IMR-90 (cell line): ENCODE measurements around the gene PRPF40B. TPM values are rescaled to one million over a fixed set of nuclear protein-coding genes. Genes with fewer than 3 reads are reported as not detected.
A peak's percentile ranks its signal among the peaks of the same experiment; 100 is the strongest.

Experiments
- ATAC-seq: fragments of 200-7000 bp; cut with Tn5 transposase; 2 replicates; pipeline ENCODE4 v1.9.1; 2020; ENCODE audit warnings: low read depth, mild to moderate bottlenecking, moderate library complexity
- BruUV-seq: library from RNA; stranded (reverse); fragments of 400-500 nt; replicated peaks from 2 replicates; lab custom pipeline; 2021; lab: Mats Ljungman, UMichigan
- CTCF ChIA-PET: fragments of 300-600 bp; formaldehyde crosslinking; extraction: SDS; loops from one replicate; lab custom pipeline; 2021; ENCODE audit warnings: antibody characterized with exemption; lab: Yijun Ruan, JAX
- POLR2A ChIA-PET: fragments of 300-600 bp; sonication (Branson Sonifier 250); formaldehyde crosslinking; loops from one replicate; lab custom pipeline; 2022; ENCODE audit warnings: antibody characterized with exemption; ENCODE audit not compliant: unreplicated experiment; lab: Charles Lee
- DNase-seq: peaks from one replicate; pipeline ENCODE4 v3.0.0; 2013
- H2AFZ ChIP-seq: replicated peaks from 2 replicates; pipeline ENCODE3; 2013; ENCODE audit warnings: low read length, mild to moderate bottlenecking; ENCODE audit not compliant: poor library complexity
- H2AK5ac ChIP-seq: 2 replicates; pipeline ENCODE4 v1.6.1; 2013; ENCODE audit warnings: low read depth, low read length, inconsistent platforms
- H2AK9ac ChIP-seq: replicated peaks from 2 replicates; pipeline ENCODE3; 2013; ENCODE audit warnings: mild to moderate bottlenecking, low read depth, low read length, moderate library complexity; ENCODE audit not compliant: poor library complexity
- H2BK120ac ChIP-seq: 2 replicates; pipeline ENCODE4 v1.6.1; 2013; ENCODE audit warnings: low read depth, low read length, inconsistent platforms
- H2BK15ac ChIP-seq: 3 replicates; pipeline ENCODE4 v1.6.1; 2013; ENCODE audit warnings: low read depth, low read length, inconsistent platforms
- H2BK20ac ChIP-seq: 2 replicates; pipeline ENCODE4 v1.6.1; 2013; ENCODE audit warnings: low read depth, mild to moderate bottlenecking, inconsistent platforms, low read length, moderate library complexity
- H2BK5ac ChIP-seq: 2 replicates; pipeline ENCODE4 v1.6.1; 2013; ENCODE audit warnings: mild to moderate bottlenecking, low read depth, low read length, inconsistent platforms; ENCODE audit not compliant: poor library complexity, severe bottlenecking
- H3K14ac ChIP-seq: replicated peaks from 2 replicates; pipeline ENCODE4 v1.6.1; 2013; ENCODE audit warnings: low read depth, low read length, inconsistent platforms
- H3K18ac ChIP-seq: 2 replicates; pipeline ENCODE4 v1.6.1; 2013; ENCODE audit warnings: low read depth, low read length, control low read depth
- H3K23ac ChIP-seq: 2 replicates; pipeline ENCODE4 v1.6.1; 2013; ENCODE audit warnings: low read depth, low read length, inconsistent platforms
- H3K27ac ChIP-seq: 2 replicates; pipeline ENCODE4 v1.5.1; 2013; ENCODE audit warnings: mild to moderate bottlenecking, control low read depth, low read length; ENCODE audit not compliant: insufficient read depth
- H3K27me3 ChIP-seq: 2 replicates; pipeline ENCODE4 v1.6.1; 2013; ENCODE audit warnings: low read length; ENCODE audit not compliant: control insufficient read depth, insufficient read depth
- H3K36me3 ChIP-seq: 2 replicates; pipeline ENCODE4 v1.6.1; 2013; ENCODE audit warnings: low read length, mixed read lengths; ENCODE audit not compliant: control insufficient read depth, insufficient read depth
- H3K4ac ChIP-seq: 2 replicates; pipeline ENCODE4 v1.6.1; 2013; ENCODE audit warnings: low read depth, low read length, inconsistent platforms
- H3K4me1 ChIP-seq: 2 replicates; pipeline ENCODE4 v1.6.1; 2013; ENCODE audit warnings: low read length, mixed read lengths; ENCODE audit not compliant: control insufficient read depth, insufficient read depth
- H3K4me2 ChIP-seq: 2 replicates; pipeline ENCODE4 v1.6.1; 2013; ENCODE audit warnings: low read depth, mild to moderate bottlenecking, control low read depth, low read length, moderate library complexity
- H3K4me3 ChIP-seq: 2 replicates; pipeline ENCODE4 v1.5.1; 2013; ENCODE audit warnings: low read depth, mild to moderate bottlenecking, control low read depth, low read length, moderate library complexity; ENCODE audit not compliant: insufficient read depth
- H3K56ac ChIP-seq: 2 replicates; pipeline ENCODE4 v1.6.1; 2013; ENCODE audit warnings: low read length, inconsistent platforms; ENCODE audit not compliant: insufficient read depth; ENCODE audit errors: extremely low read depth
- H3K79me1 ChIP-seq, 2 experiments: 2 replicates each; pipeline ENCODE4 v1.6.1; 2013; ENCODE audit warnings: low read length in 2 of 2, inconsistent platforms in 1 of 2, low read depth in 1 of 2
- H3K9ac ChIP-seq: 2 replicates; pipeline ENCODE4 v1.6.1; 2013; ENCODE audit warnings: low read depth, low read length, control low read depth
- H3K9me1 ChIP-seq: 2 replicates; pipeline ENCODE4 v1.6.1; 2013; ENCODE audit warnings: low read length, inconsistent platforms; ENCODE audit not compliant: insufficient read depth
- H3K9me3 ChIP-seq: 2 replicates; pipeline ENCODE4 v1.6.1; 2013; ENCODE audit warnings: low read length; ENCODE audit not compliant: control insufficient read depth, insufficient read depth
- H4K20me1 ChIP-seq: 2 replicates; pipeline ENCODE4 v1.6.1; 2013; ENCODE audit warnings: low read length, inconsistent platforms; ENCODE audit not compliant: insufficient read depth
- H4K5ac ChIP-seq: 2 replicates; pipeline ENCODE4 v1.6.1; 2013; ENCODE audit warnings: mild to moderate bottlenecking, low read depth, low read length, control low read depth
- H4K8ac ChIP-seq, 2 experiments: 2 replicates each; pipeline ENCODE4 v1.6.1; 2013; ENCODE audit warnings: low read depth in 2 of 2, low read length in 2 of 2, control low read depth in 1 of 2, inconsistent platforms in 1 of 2
- H4K91ac ChIP-seq: 2 replicates; pipeline ENCODE4 v1.6.1; 2013; ENCODE audit warnings: low read depth, low read length, inconsistent platforms; ENCODE audit not compliant: insufficient read depth
- CEBPB ChIP-seq: IDR thresholded peaks from 2 replicates; pipeline ENCODE4 v1.6.1; 2012; ENCODE audit warnings: low read depth, low read length, improper control_type of control experiment
- CHD1 ChIP-seq: IDR thresholded peaks from 2 replicates; pipeline ENCODE4 v1.6.1; 2012; ENCODE audit warnings: low read depth, low read length, improper control_type of control experiment
- FOS ChIP-seq: fragments of 150-350 bp; IDR thresholded peaks from 2 replicates; pipeline ENCODE4 v1.6.1; 2016; ENCODE audit warnings: low read depth, low read length
- MAFK ChIP-seq: IDR thresholded peaks from 2 replicates; pipeline ENCODE4 v1.6.1; 2012; ENCODE audit warnings: low read depth, low read length, improper control_type of control experiment
- MAZ ChIP-seq: IDR thresholded peaks from 2 replicates; pipeline ENCODE4 v1.6.1; 2012; ENCODE audit warnings: low read depth, mild to moderate bottlenecking, low read length, improper control_type of control experiment, moderate library complexity, borderline replicate concordance
- MXI1 ChIP-seq: IDR thresholded peaks from 2 replicates; pipeline ENCODE4 v1.6.1; 2012; ENCODE audit warnings: low read depth, mild to moderate bottlenecking, low read length, moderate library complexity, borderline replicate concordance
- NFE2L2 ChIP-seq: fragments of 150-350 bp; IDR thresholded peaks from 2 replicates; pipeline ENCODE4 v1.6.1; 2016; ENCODE audit warnings: low read depth, mild to moderate bottlenecking, low read length
- POLR2A ChIP-seq: IDR thresholded peaks from 2 replicates; pipeline ENCODE4 v1.6.1; 2012; ENCODE audit warnings: mild to moderate bottlenecking, low read depth, low read length
- RCOR1 ChIP-seq: IDR thresholded peaks from 2 replicates; pipeline ENCODE4 v1.6.1; 2012; ENCODE audit warnings: mild to moderate bottlenecking, low read length, improper control_type of control experiment; ENCODE audit not compliant: insufficient replicate concordance
- RFX5 ChIP-seq: IDR thresholded peaks from 2 replicates; pipeline ENCODE4 v1.8.0; 2012; ENCODE audit warnings: low read depth, mild to moderate bottlenecking, low read length, moderate library complexity
- SMC3 ChIP-seq: fragments of 150-350 bp; IDR thresholded peaks from 2 replicates; pipeline ENCODE4 v1.6.1; 2016; ENCODE audit warnings: low read depth, mild to moderate bottlenecking, antibody characterized with exemption, low read length, moderate library complexity
- WGBS, 2 experiments: methylation state at CpG; one replicate each; pipeline versions ENCODE4 v1.1.5 to v1.1.7; 2013; ENCODE audit warnings: missing lambda C conversion rate in 2 of 2; ENCODE audit not compliant: insufficient read length in 1 of 2; ENCODE audit errors: extremely low coverage in 2 of 2; 5-methylcytosine and 5-hydroxymethylcytosine counted together
- dilution Hi-C: fragments of 300-500 bp; cut with HindIII; formaldehyde crosslinking; loops from one replicate; pipeline ENCODE4 v1.14.3; 2018; ENCODE audit warnings: low sequenced_read_pairs; ENCODE audit not compliant: unreplicated experiment
- in situ Hi-C: fragments of 300-500 bp; cut with MboI; formaldehyde crosslinking; loops from 3 replicates; pipeline ENCODE4 v1.14.3; 2019; ENCODE audit warnings: low sequenced_read_pairs, inconsistent platforms, mixed read lengths
- intact Hi-C: fragments of 100-400 bp; cut with micrococcal nuclease; formaldehyde crosslinking; loops from 2 replicates; pipeline ENCODE4 v1.10.0; 2022
- polyA plus RNA-seq, 3 experiments: library from polyadenylated mRNA; depleted of rRNA; stranded (reverse); fragments of >200 nt; gene quantifications; 2 replicates each; pipeline ENCODE4 v1.2.3, GENCODE V29; 2012; ENCODE audit warnings: low replicate concordance in 1 of 3
- total RNA-seq: library from RNA; depleted of rRNA; stranded (reverse); fragments of >200 nt; gene quantifications from 2 replicates; pipeline ENCODE4 v1.2.3, GENCODE V29; 2012
- TF ChIP-seq, protein P1 (sequence below): fragments of 150-350 bp; IDR thresholded peaks from 2 replicates; pipeline ENCODE4 v1.6.1; 2016; ENCODE audit warnings: low read depth, mild to moderate bottlenecking, low read length, moderate library complexity, borderline replicate concordance
- TF ChIP-seq, protein P2 (sequence below): conservative IDR thresholded peaks from 2 replicates; pipeline ENCODE4 v1.5.1; 2012; ENCODE audit warnings: mild to moderate bottlenecking, low read depth, low read length, improper control_type of control experiment
- TF ChIP-seq, protein P3 (sequence below): fragments of 150-350 bp; IDR thresholded peaks from 2 replicates; pipeline ENCODE4 v1.6.1; 2017; ENCODE audit warnings: mild to moderate bottlenecking, antibody characterized with exemption, low read length, low read depth

The PRPF40B gene
- total and polyA plus RNA-seq, 2 of the 4 experiments (the other 2 are of a cell fraction): 5.0 to 11.8 TPM

DNA sequence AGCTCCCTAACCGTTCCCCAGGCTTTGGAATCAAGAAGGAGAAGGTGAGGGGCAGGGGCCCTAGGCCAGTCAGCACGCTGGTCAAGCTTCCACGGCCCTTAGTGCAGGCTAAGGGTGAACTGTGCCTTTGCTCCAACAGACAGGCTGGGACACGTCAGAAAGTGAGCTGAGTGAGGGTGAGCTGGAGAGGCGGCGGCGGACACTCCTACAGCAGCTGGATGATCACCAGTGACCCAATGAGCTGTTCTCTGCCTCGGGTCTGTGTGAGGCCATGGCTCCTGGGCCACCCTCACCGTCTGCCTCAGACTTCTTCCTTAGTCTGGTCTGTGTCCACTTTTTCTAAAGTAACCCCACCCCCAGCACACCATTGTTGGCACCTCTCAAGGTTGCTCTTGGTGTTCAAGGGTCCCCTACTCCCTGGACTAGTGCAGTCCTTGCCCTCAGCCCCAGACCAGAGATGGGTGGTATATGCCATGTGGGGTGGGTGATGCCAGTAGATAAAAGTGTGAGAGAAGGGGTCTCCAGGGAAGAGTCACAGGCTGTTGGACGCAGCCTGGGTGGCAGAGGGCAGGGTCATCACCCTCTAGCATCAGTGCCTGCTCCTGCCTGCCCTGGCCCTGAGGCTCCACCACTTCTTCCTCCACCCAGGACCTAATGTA is 20.7 kb downstream of the PRPF40B start:
- H2BK20ac ChIP-seq: no peak overlapping the region
- no peaks in the 10 kb centered on the region for H3K27me3 ChIP-seq
- no peaks in the 10 kb centered on the region for H3K79me1 ChIP-seq
- H3K23ac ChIP-seq: no peak overlapping the region
- no peaks in the 10 kb centered on the region for H3K9me3 ChIP-seq
- no peak overlapping the region for H2BK120ac ChIP-seq
- H3K27ac ChIP-seq: no peak overlapping the region
- H2AK9ac ChIP-seq: peak overlapping the region; percentile 50
- in situ Hi-C loops (loop anchor here (5.0 kb wide), 1 partner anchor 63 kb away; the partner anchor contains the start of gene FMNL3), intact Hi-C loops (loop anchor here (1.0 kb wide), 2 partner anchors 63 to 97 kb away; partner anchors contain the start of genes FMNL3 and TMBIM6), dilution Hi-C loops (no loop called here)
- peaks cover 59% of the 10 kb centered on the region for H3K36me3 ChIP-seq
- H2AFZ ChIP-seq: no peak overlapping the region
- H3K4ac ChIP-seq: no peak overlapping the region
- H4K8ac ChIP-seq: no peak overlapping the region
- H3K4me3 ChIP-seq: no peak overlapping the region
- no peak overlapping the region for H3K4me2 ChIP-seq
- 40% methylated on average over 1 of the region's 10 CpGs; no CpG with 5 or more reads in 1 of the 2 experiments for WGBS, 2 experiments
- no peak overlapping the region for H2BK5ac ChIP-seq
- BruUV-seq: no TSS peak
- no peak overlapping the region for H3K9ac ChIP-seq
- H3K14ac ChIP-seq: no peak overlapping the region
- no peak overlapping the region for H3K18ac ChIP-seq
- 0 out of 2 replicates have a peak, but pooled peaks cover 4% of the 10 kb centered on the region for H4K20me1 ChIP-seq
- H4K91ac ChIP-seq: no peak overlapping the region
- DNase-seq (no peak), ATAC-seq (no peak; the same call in 1 of the 2 replicates)
- CTCF ChIA-PET: interaction anchor here (0.9 to 2.2 kb wide), 4 partner anchors 29 to 97 kb away, joined by 3 to 5 read pairs (median 4); partner anchors contain the start of gene TMBIM6
- POLR2A ChIA-PET: no interaction called here
- no peak overlapping the region for H3K56ac ChIP-seq
- H3K4me1 ChIP-seq: no peaks in the 10 kb centered on the region
- no peak overlapping the region for H4K5ac ChIP-seq
- H3K9me1 ChIP-seq: no peaks in the 10 kb centered on the region
- no peak for TF ChIP-seq MAFK
- no peak for TF ChIP-seq NFE2L2
- TF ChIP-seq POLR2A: no peak
- TF ChIP-seq CEBPB: no peak
- TF ChIP-seq RFX5: no peak
- no peak for TF ChIP-seq RCOR1
- TF ChIP-seq, protein P1, sequence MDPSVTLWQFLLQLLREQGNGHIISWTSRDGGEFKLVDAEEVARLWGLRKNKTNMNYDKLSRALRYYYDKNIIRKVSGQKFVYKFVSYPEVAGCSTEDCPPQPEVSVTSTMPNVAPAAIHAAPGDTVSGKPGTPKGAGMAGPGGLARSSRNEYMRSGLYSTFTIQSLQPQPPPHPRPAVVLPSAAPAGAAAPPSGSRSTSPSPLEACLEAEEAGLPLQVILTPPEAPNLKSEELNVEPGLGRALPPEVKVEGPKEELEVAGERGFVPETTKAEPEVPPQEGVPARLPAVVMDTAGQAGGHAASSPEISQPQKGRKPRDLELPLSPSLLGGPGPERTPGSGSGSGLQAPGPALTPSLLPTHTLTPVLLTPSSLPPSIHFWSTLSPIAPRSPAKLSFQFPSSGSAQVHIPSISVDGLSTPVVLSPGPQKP: no peak
- TF ChIP-seq, protein P2, sequence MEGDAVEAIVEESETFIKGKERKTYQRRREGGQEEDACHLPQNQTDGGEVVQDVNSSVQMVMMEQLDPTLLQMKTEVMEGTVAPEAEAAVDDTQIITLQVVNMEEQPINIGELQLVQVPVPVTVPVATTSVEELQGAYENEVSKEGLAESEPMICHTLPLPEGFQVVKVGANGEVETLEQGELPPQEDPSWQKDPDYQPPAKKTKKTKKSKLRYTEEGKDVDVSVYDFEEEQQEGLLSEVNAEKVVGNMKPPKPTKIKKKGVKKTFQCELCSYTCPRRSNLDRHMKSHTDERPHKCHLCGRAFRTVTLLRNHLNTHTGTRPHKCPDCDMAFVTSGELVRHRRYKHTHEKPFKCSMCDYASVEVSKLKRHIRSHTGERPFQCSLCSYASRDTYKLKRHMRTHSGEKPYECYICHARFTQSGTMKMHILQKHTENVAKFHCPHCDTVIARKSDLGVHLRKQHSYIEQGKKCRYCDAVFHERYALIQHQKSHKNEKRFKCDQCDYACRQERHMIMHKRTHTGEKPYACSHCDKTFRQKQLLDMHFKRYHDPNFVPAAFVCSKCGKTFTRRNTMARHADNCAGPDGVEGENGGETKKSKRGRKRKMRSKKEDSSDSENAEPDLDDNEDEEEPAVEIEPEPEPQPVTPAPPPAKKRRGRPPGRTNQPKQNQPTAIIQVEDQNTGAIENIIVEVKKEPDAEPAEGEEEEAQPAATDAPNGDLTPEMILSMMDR: no peak
- no peak for TF ChIP-seq FOS
- no peak for TF ChIP-seq MXI1
- no peak for TF ChIP-seq CHD1
- no peak for TF ChIP-seq MAZ
- no peak for TF ChIP-seq SMC3
- TF ChIP-seq, protein P3, sequence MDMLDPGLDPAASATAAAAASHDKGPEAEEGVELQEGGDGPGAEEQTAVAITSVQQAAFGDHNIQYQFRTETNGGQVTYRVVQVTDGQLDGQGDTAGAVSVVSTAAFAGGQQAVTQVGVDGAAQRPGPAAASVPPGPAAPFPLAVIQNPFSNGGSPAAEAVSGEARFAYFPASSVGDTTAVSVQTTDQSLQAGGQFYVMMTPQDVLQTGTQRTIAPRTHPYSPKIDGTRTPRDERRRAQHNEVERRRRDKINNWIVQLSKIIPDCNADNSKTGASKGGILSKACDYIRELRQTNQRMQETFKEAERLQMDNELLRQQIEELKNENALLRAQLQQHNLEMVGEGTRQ: no peak
- H2AK5ac ChIP-seq: peak overlapping the region; percentile 41; the same call in 1 of the 2 replicates
- no peak overlapping the region for H2BK15ac ChIP-seq
